GM12878 (cell line): ENCODE data around the gene IMMP2L. TPM values are rescaled to one million over a fixed set of nuclear protein-coding genes. Genes with fewer than 3 reads are reported as not detected.

ENCODE experiments used
- ATAC-seq: fragments of 200-7000 bp; cut with Tn5 transposase; 3 replicates; pipeline ENCODE4 v1.9.1; 2020; ENCODE audit warnings: mild to moderate bottlenecking, moderate library complexity
- BruUV-seq: library from RNA; stranded (reverse); fragments of 400-500 nt; replicated peaks from 2 replicates; lab custom pipeline; 2021; lab: Mats Ljungman, UMichigan
- CTCF ChIA-PET: fragments of 300-600 bp; sonication (Branson Sonifier 250); formaldehyde crosslinking; extraction: SDS; loops from one replicate; lab custom pipeline; 2021; ENCODE audit warnings: inconsistent platforms; lab: Yijun Ruan, JAX
- POLR2A ChIA-PET: fragments of 350-600 bp; formaldehyde crosslinking; extraction: SDS; loops from one replicate; lab custom pipeline; 2021; ENCODE audit warnings: inconsistent platforms; lab: Charles Lee
- RAD21 ChIA-PET: fragments of 300-600 bp; sonication (Branson Sonifier 250); formaldehyde crosslinking; loops from one replicate; lab custom pipeline; 2023; ENCODE audit warnings: antibody characterized with exemption; ENCODE audit not compliant: unreplicated experiment; lab: Charles Lee
- SMC1A ChIA-PET: fragments of 300-600 bp; sonication (Branson Sonifier 250); formaldehyde crosslinking; loops from one replicate; lab custom pipeline; 2023; ENCODE audit not compliant: unreplicated experiment, uncharacterized antibody; lab: Charles Lee
- DNase-seq: peaks from one replicate; pipeline ENCODE4 v3.0.0-alpha.2; 2011; ENCODE audit warnings: low read depth, low spot score
- FAIRE-seq: peaks from 3 replicates; lab custom pipeline; 2011; peaks lifted over from hg19 to GRCh38; lab: Jason Lieb, UNC
- H2AFZ ChIP-seq: 2 replicates; pipeline ENCODE4 v1.6.0; 2011; ENCODE audit warnings: low read depth, low read length, control low read depth; ENCODE audit not compliant: control insufficient read depth
- H3K27ac ChIP-seq: 2 replicates; pipeline ENCODE4 v1.5.1; 2011; ENCODE audit warnings: control low read depth; ENCODE audit not compliant: control insufficient read depth, insufficient read depth
- H3K27me3 ChIP-seq, 2 experiments: replicated peaks in 1 of 2; 2 replicates each; pipeline versions ENCODE4 v1.6.0 to v1.6.1; 2011; ENCODE audit warnings: low read length in 1 of 2; ENCODE audit not compliant: control insufficient read depth in 2 of 2, insufficient read depth in 2 of 2
- H3K36me3 ChIP-seq, 2 experiments: 2 replicates each; pipeline ENCODE4 v1.5.1; 2011; ENCODE audit warnings: low read length in 1 of 2; ENCODE audit not compliant: control insufficient read depth in 2 of 2, insufficient read depth in 2 of 2
- H3K4me1 ChIP-seq: 2 replicates; pipeline ENCODE4 v1.6.1; 2011; ENCODE audit warnings: mild to moderate bottlenecking, low read length, moderate library complexity, mixed read lengths; ENCODE audit not compliant: control insufficient read depth, insufficient read depth
- H3K4me2 ChIP-seq: 2 replicates; pipeline ENCODE4 v1.6.0; 2011; ENCODE audit warnings: control low read depth; ENCODE audit not compliant: control insufficient read depth, insufficient read depth
- H3K4me3 ChIP-seq: fragments of 200-600 bp; sonication (generic); 2 replicates; pipeline ENCODE4 v1.5.1; 2016
- H3K79me2 ChIP-seq: 2 replicates; pipeline ENCODE4 v1.6.0; 2011; ENCODE audit warnings: low read length; ENCODE audit not compliant: control insufficient read depth, insufficient read depth
- H3K9ac ChIP-seq: 2 replicates; pipeline ENCODE4 v1.8.0; 2011; ENCODE audit warnings: low read length, control low read depth, mixed read lengths; ENCODE audit not compliant: control insufficient read depth, insufficient read depth
- H3K9me3 ChIP-seq: replicated peaks from 3 replicates; pipeline ENCODE4 v1.5.1; 2011; ENCODE audit warnings: mild to moderate bottlenecking, low read length; ENCODE audit not compliant: control insufficient read depth, insufficient read depth
- H4K20me1 ChIP-seq: 2 replicates; pipeline ENCODE4 v1.6.0; 2011; ENCODE audit not compliant: control insufficient read depth, insufficient read depth
- ASH2L ChIP-seq: fragments of 300-600, 200-600 bp; sonication (generic); IDR thresholded peaks from 2 replicates; pipeline ENCODE4 v1.6.1; 2017; ENCODE audit warnings: low read depth, mild to moderate bottlenecking, borderline replicate concordance
- BACH1 ChIP-seq: fragments of 450-650 bp; IDR thresholded peaks from 2 replicates; pipeline ENCODE4 v1.6.1; 2017; ENCODE audit warnings: mild to moderate bottlenecking, borderline replicate concordance
- CREB1 ChIP-seq: IDR thresholded peaks from 2 replicates; pipeline ENCODE4 v1.6.1; 2012; ENCODE audit warnings: low read depth, mild to moderate bottlenecking, inconsistent platforms
- ESRRA ChIP-seq: IDR thresholded peaks from 2 replicates; pipeline ENCODE4 v1.6.1; 2012; ENCODE audit warnings: mild to moderate bottlenecking, low read length, improper control_type of control experiment
- EZH2 ChIP-seq: IDR thresholded peaks from 2 replicates; pipeline ENCODE4 v1.6.1; 2012; ENCODE audit warnings: low read depth, mild to moderate bottlenecking, control low read depth, inconsistent platforms, low read length, borderline replicate concordance; ENCODE audit not compliant: control insufficient read depth
- GATAD2B ChIP-seq: fragments of 450-650 bp; conservative IDR thresholded peaks from 2 replicates; pipeline ENCODE4 v1.6.1; 2017; ENCODE audit warnings: low read depth, mild to moderate bottlenecking, moderate library complexity
- JUNB ChIP-seq: IDR thresholded peaks from 2 replicates; pipeline ENCODE4 v1.6.1; 2016; ENCODE audit warnings: antibody characterized with exemption, mild to moderate bottlenecking
- KLF5 ChIP-seq: fragments of 450-650 bp; IDR thresholded peaks from 2 replicates; pipeline ENCODE4 v1.6.1; 2014; ENCODE audit warnings: mild to moderate bottlenecking; ENCODE audit not compliant: partially characterized antibody
- NFYB ChIP-seq: IDR thresholded peaks from 2 replicates; pipeline ENCODE4 v1.6.1; 2011; ENCODE audit warnings: low read depth, mild to moderate bottlenecking, low read length, improper control_type of control experiment, moderate library complexity; ENCODE audit not compliant: insufficient read depth
- RAD21 ChIP-seq: IDR thresholded peaks from 2 replicates; pipeline ENCODE4 v1.6.1; 2011; ENCODE audit warnings: mild to moderate bottlenecking, low read depth, low read length, moderate library complexity; ENCODE audit not compliant: insufficient read depth
- RUNX3 ChIP-seq: IDR thresholded peaks from 2 replicates; pipeline ENCODE4 v1.6.1; 2012; ENCODE audit warnings: low read length, inconsistent platforms
- SIN3A ChIP-seq: IDR thresholded peaks from 2 replicates; pipeline ENCODE4 v1.6.1; 2012; ENCODE audit warnings: low read depth, low read length, improper control_type of control experiment
- SIX5 ChIP-seq: IDR thresholded peaks from 2 replicates; pipeline ENCODE4 v1.6.1; 2011; ENCODE audit warnings: mild to moderate bottlenecking, low read depth, low read length, moderate library complexity; ENCODE audit not compliant: severe bottlenecking
- SMARCA5 ChIP-seq: fragments of 450-650 bp; IDR thresholded peaks from 2 replicates; pipeline ENCODE4 v1.6.1; 2017; ENCODE audit warnings: mild to moderate bottlenecking
- TARDBP ChIP-seq: IDR thresholded peaks from 2 replicates; pipeline ENCODE4 v1.6.1; 2016; ENCODE audit warnings: borderline replicate concordance
- ZZZ3 ChIP-seq: IDR thresholded peaks from 2 replicates; pipeline ENCODE4 v1.6.1; 2011; ENCODE audit warnings: low read depth; ENCODE audit not compliant: control insufficient read depth, insufficient read length
- in situ Hi-C: fragments of 300-500 bp; cut with MboI; formaldehyde crosslinking; loops from 9 replicates; pipeline ENCODE4 v1.14.3; 2018; ENCODE audit warnings: mixed read lengths
- intact Hi-C: fragments of 100-400 bp; cut with micrococcal nuclease; formaldehyde crosslinking; loops from one replicate; pipeline ENCODE4 v1.14.2; 2022; ENCODE audit not compliant: unreplicated experiment
- polyA plus RNA-seq, 11 experiments: library from polyadenylated mRNA; depleted of rRNA in 4 of 11; unstranded in 6 of 11; stranded (reverse) in 5 of 11; fragments of >200 nt; fragmentation: Nextera tagmentation in 4 of 11; fragmentation: Illumina TruSeq in 1 of 11; extraction: Ambion mirVana in 4 of 11; extraction: Trizol in 1 of 11; gene quantifications; 1 replicate in 1 of 11; 2 replicates in 10 of 11; pipeline versions ENCODE4 v1.2.1 to v1.2.3, GENCODE V29; 2011 to 2016; ENCODE audit warnings: inconsistent platforms in 2 of 11, missing spikeins in 2 of 11, low read depth in 1 of 11
- total RNA-seq, 4 experiments: library from RNA; depleted of rRNA in 3 of 4; stranded (reverse); fragments of >200 nt in 3 of 4; fragmentation: Illumina TruSeq in 1 of 4; extraction: Trizol in 1 of 4; gene quantifications; 2 replicates each; pipeline versions ENCODE4 v1.2.1 to v1.2.3, GENCODE V29; 2013 to 2021
- TF ChIP-seq, protein P1 (sequence below): IDR thresholded peaks from 2 replicates; pipeline ENCODE4 v1.6.1; 2011; ENCODE audit warnings: borderline replicate concordance, low read depth, mild to moderate bottlenecking, moderate library complexity, mixed read lengths, low read length; ENCODE audit not compliant: insufficient read depth; ENCODE audit errors: extremely low read length
- TF ChIP-seq, protein P2 (sequence below): fragments of 450-650 bp; formaldehyde crosslinking; IDR thresholded peaks from 2 replicates; pipeline ENCODE4 v1.4.0; 2022; ENCODE audit warnings: mild to moderate bottlenecking, moderate library complexity
- TF ChIP-seq, protein P3 (sequence below): fragments of 450-650 bp; IDR thresholded peaks from 2 replicates; pipeline ENCODE4 v1.6.1; 2016; ENCODE audit warnings: mild to moderate bottlenecking

The IMMP2L gene
- total and polyA plus RNA-seq, 10 of the 15 experiments (the other 5 are each of a cell fraction or from before 2014, with no cell fraction given): 12.6 to 46.3 (median 19.6) TPM

DNA sequence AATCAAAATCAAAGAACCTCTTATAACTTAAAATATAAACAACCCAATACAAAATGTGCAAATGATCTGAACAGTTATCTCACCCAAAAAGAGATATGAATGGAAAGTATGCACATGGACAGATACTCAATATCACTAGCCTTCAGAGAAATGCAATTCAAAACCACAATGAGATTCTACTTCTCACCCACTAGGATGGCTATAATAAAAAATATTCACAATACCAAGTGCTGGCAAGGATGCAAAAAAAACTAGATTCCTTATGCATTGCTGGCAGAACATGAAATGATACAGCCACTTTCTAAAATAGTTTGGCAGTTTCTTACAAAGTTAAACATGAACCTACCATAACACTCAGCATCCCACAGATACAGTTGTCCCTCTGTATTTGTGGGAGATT is 601.5 kb downstream of the IMMP2L start:
- CTCF ChIA-PET: interaction anchor here (0.7 kb wide), 1 partner anchor 47 kb away, joined by 3 read pairs; no protein-coding TSS in a partner anchor
- no peak overlapping the region for H3K27ac ChIP-seq
- in situ Hi-C loops: no loop called here
- ATAC-seq (no peak), DNase-seq (no peak), FAIRE-seq (no peak)
- no peaks in the 10 kb centered on the region for H3K27me3 ChIP-seq
- H3K4me3 ChIP-seq: no peak overlapping the region
- no peaks in the 10 kb centered on the region for H4K20me1 ChIP-seq
- H3K36me3 ChIP-seq: no peaks in the 10 kb centered on the region
- H3K4me1 ChIP-seq: no peaks in the 10 kb centered on the region
- no peak overlapping the region for H3K9ac ChIP-seq
- no TSS peak for BruUV-seq
- H2AFZ ChIP-seq: no peak overlapping the region
- no peak overlapping the region for H3K4me2 ChIP-seq
- H3K9me3 ChIP-seq: no peaks in the 10 kb centered on the region
- POLR2A ChIA-PET: no interaction called here
- no peaks in the 10 kb centered on the region for H3K79me2 ChIP-seq
- intact Hi-C loops: no loop called here
- SMC1A ChIA-PET: no interaction called here
- RAD21 ChIA-PET: no interaction called here
- no peak for TF ChIP-seq ASH2L
- TF ChIP-seq BACH1: no peak
- no peak for TF ChIP-seq JUNB
- TF ChIP-seq SMARCA5: no peak
- TF ChIP-seq ZZZ3: no peak
- TF ChIP-seq, protein P1, sequence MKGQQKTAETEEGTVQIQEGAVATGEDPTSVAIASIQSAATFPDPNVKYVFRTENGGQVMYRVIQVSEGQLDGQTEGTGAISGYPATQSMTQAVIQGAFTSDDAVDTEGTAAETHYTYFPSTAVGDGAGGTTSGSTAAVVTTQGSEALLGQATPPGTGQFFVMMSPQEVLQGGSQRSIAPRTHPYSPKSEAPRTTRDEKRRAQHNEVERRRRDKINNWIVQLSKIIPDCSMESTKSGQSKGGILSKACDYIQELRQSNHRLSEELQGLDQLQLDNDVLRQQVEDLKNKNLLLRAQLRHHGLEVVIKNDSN: no peak
- no peak for TF ChIP-seq GATAD2B
- TF ChIP-seq SIX5: no peak
- TF ChIP-seq RAD21: no peak
- TF ChIP-seq EZH2: no peak
- no peak for TF ChIP-seq NFYB
- no peak for TF ChIP-seq SIN3A
- TF ChIP-seq TARDBP: no peak
- no peak for TF ChIP-seq ESRRA
- TF ChIP-seq RUNX3: no peak
- TF ChIP-seq CREB1: no peak
- TF ChIP-seq, protein P2, sequence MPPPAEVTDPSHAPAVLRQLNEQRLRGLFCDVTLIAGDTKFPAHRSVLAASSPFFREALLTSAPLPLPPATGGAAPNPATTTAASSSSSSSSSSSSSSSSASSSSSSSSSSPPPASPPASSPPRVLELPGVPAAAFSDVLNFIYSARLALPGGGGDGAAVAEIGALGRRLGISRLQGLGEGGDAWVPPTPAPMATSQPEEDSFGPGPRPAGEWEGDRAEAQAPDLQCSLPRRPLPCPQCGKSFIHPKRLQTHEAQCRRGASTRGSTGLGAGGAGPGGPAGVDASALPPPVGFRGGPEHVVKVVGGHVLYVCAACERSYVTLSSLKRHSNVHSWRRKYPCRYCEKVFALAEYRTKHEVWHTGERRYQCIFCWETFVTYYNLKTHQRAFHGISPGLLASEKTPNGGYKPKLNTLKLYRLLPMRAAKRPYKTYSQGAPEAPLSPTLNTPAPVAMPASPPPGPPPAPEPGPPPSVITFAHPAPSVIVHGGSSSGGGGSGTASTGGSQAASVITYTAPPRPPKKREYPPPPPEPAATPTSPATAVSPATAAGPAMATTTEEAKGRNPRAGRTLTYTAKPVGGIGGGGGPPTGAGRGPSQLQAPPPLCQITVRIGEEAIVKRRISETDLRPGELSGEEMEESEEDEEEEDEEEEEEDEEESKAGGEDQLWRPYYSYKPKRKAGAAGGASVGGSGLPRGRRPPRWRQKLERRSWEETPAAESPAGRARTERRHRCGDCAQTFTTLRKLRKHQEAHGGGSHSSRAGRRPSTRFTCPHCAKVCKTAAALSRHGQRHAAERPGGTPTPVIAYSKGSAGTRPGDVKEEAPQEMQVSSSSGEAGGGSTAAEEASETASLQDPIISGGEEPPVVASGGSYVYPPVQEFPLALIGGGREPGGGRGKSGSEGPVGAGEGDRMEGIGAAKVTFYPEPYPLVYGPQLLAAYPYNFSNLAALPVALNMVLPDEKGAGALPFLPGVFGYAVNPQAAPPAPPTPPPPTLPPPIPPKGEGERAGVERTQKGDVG (CRISPR knock-in tag): no peak
- no peak for TF ChIP-seq KLF5
- TF ChIP-seq, protein P3, sequence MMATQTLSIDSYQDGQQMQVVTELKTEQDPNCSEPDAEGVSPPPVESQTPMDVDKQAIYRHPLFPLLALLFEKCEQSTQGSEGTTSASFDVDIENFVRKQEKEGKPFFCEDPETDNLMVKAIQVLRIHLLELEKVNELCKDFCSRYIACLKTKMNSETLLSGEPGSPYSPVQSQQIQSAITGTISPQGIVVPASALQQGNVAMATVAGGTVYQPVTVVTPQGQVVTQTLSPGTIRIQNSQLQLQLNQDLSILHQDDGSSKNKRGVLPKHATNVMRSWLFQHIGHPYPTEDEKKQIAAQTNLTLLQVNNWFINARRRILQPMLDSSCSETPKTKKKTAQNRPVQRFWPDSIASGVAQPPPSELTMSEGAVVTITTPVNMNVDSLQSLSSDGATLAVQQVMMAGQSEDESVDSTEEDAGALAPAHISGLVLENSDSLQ: no peak
